Fibroblast of the aortic adventitia (primary cell): ENCODE results near the gene USP38. TPM values are rescaled to one million over a fixed set of nuclear protein-coding genes. Genes with fewer than 3 reads are reported as not detected.

Source experiments
- DNase-seq: peaks from one replicate; pipeline ENCODE4 v3.0.0-alpha.2; 2010; ENCODE audit warnings: low read depth
- H3K4me3 ChIP-seq: 2 replicates; pipeline ENCODE4 v1.5.1; 2011; ENCODE audit warnings: low read depth, mild to moderate bottlenecking, control low read depth, low read length, moderate library complexity
- CTCF ChIP-seq: IDR thresholded peaks from 2 replicates; pipeline ENCODE4 v1.5.1; 2011; ENCODE audit warnings: mild to moderate bottlenecking, low read length, control low read depth, inconsistent platforms; ENCODE audit not compliant: insufficient read depth
- total RNA-seq: library from RNA; depleted of rRNA; stranded (reverse); fragments of >200 nt; gene quantifications from 2 replicates; pipeline ENCODE4 v1.2.3, GENCODE V29; 2012; ENCODE audit warnings: low replicate concordance

USP38 gene
- total RNA-seq, 1 donor = 23.5 TPM

- peak; percentile 64 for DNase-seq
- H3K4me3 ChIP-seq = no peak overlapping the region
- TF ChIP-seq CTCF = peak; percentile 52
Measured at GRCh38 chr4:143207555-143207954, 22.8 kb downstream of the USP38 start.

GRCh38 chr4:143212566-143212965 lies 27.8 kb downstream of the USP38 start:
- TF ChIP-seq CTCF = no peak
- DNase-seq = no peak
- H3K4me3 ChIP-seq = no peak overlapping the region

GRCh38 chr4:143215873-143216272 lies 31.2 kb downstream of the USP38 start:
- no peak for TF ChIP-seq CTCF
- no peak overlapping the region for H3K4me3 ChIP-seq
- peak; percentile 35 for DNase-seq

- DNase-seq = peak; percentile 23
- TF ChIP-seq CTCF = no peak
- H3K4me3 ChIP-seq = no peak overlapping the region
Measured at GRCh38 chr4:143224255-143224654, 39.5 kb downstream of the USP38 start.

GRCh38 chr4:143225167-143225566 lies 40.5 kb downstream of the USP38 start:
- TF ChIP-seq CTCF = no peak
- no peak for DNase-seq
- no peak overlapping the region for H3K4me3 ChIP-seq

GRCh38 chr4:143230683-143231082 lies 46.0 kb downstream of the USP38 start:
- no peak overlapping the region for H3K4me3 ChIP-seq
- DNase-seq = no peak
- no peak for TF ChIP-seq CTCF

- no peak for DNase-seq
- TF ChIP-seq CTCF = no peak
- H3K4me3 ChIP-seq = no peak overlapping the region
Measured at GRCh38 chr4:143232277-143232676, 47.6 kb downstream of the USP38 start.
